Trophoblast cell (in vitro differentiated cells and primary cell): Measurements from ENCODE around the gene CSRP1.

Experiments used
- DNase-seq, 2 donors: peaks; one replicate each; pipeline ENCODE4 v3.0.0-alpha.2; 2016
- H2AFZ ChIP-seq: 2 replicates; pipeline ENCODE4 v1.6.1; 2013; ENCODE audit warnings: low read length, moderate library complexity, mild to moderate bottlenecking; ENCODE audit not compliant: insufficient read depth, poor library complexity
- H2AK5ac ChIP-seq: 2 replicates; pipeline ENCODE4 v1.6.1; 2013; ENCODE audit warnings: mild to moderate bottlenecking, low read length
- H2BK120ac ChIP-seq: 2 replicates; pipeline ENCODE4 v1.6.1; 2013; ENCODE audit warnings: low read length, mild to moderate bottlenecking, moderate library complexity; ENCODE audit not compliant: insufficient read depth, poor library complexity
- H2BK12ac ChIP-seq: 2 replicates; pipeline ENCODE4 v1.6.1; 2013; ENCODE audit warnings: mild to moderate bottlenecking, low read length, moderate library complexity
- H2BK5ac ChIP-seq: 2 replicates; pipeline ENCODE4 v1.6.1; 2013; ENCODE audit warnings: low read length, low read depth, moderate library complexity, mild to moderate bottlenecking; ENCODE audit not compliant: poor library complexity
- H3K14ac ChIP-seq: 2 replicates; pipeline ENCODE4 v1.6.1; 2013; ENCODE audit warnings: mild to moderate bottlenecking, low read length
- H3K18ac ChIP-seq: 2 replicates; pipeline ENCODE4 v1.6.1; 2013; ENCODE audit warnings: mild to moderate bottlenecking, low read length
- H3K23ac ChIP-seq: 2 replicates; pipeline ENCODE4 v1.6.1; 2013; ENCODE audit warnings: low read length
- H3K27ac ChIP-seq: 2 replicates; pipeline ENCODE4 v1.5.1; 2013; ENCODE audit warnings: low read depth, mild to moderate bottlenecking, inconsistent platforms, low read length, moderate library complexity
- H3K27me3 ChIP-seq: 2 replicates; pipeline ENCODE4 v1.6.1; 2013; ENCODE audit warnings: inconsistent platforms, mild to moderate bottlenecking, low read length, moderate library complexity; ENCODE audit not compliant: insufficient read depth
- H3K36me3 ChIP-seq, 2 experiments: 1 replicate in 1 of 2; 2 replicates in 1 of 2; pipeline ENCODE4 v1.6.1; 2013; ENCODE audit warnings: low read length in 2 of 2, mild to moderate bottlenecking in 2 of 2, moderate library complexity in 1 of 2; ENCODE audit not compliant: insufficient read depth in 2 of 2, control insufficient read depth in 1 of 2
- H3K4ac ChIP-seq: 2 replicates; pipeline ENCODE4 v1.6.1; 2013; ENCODE audit warnings: low read depth, mild to moderate bottlenecking, low read length, moderate library complexity
- H3K4me1 ChIP-seq, 2 experiments: 1 replicate in 1 of 2; 2 replicates in 1 of 2; pipeline ENCODE4 v1.6.1; 2013; ENCODE audit warnings: low read length in 2 of 2, mild to moderate bottlenecking in 2 of 2, moderate library complexity in 1 of 2; ENCODE audit not compliant: insufficient read depth in 2 of 2, control insufficient read depth in 1 of 2
- H3K4me2 ChIP-seq: 2 replicates; pipeline ENCODE4 v1.6.1; 2013; ENCODE audit warnings: inconsistent platforms, mild to moderate bottlenecking, low read length, moderate library complexity
- H3K4me3 ChIP-seq: 2 replicates; pipeline ENCODE4 v1.5.1; 2013; ENCODE audit warnings: mild to moderate bottlenecking, low read depth, low read length, inconsistent platforms
- H3K79me1 ChIP-seq: one replicate; pipeline ENCODE4 v1.6.1; 2013; ENCODE audit warnings: low read length
- H3K79me2 ChIP-seq: 2 replicates; pipeline ENCODE4 v1.6.1; 2013; ENCODE audit warnings: low read length, mild to moderate bottlenecking; ENCODE audit not compliant: control insufficient read depth, insufficient read depth, poor library complexity
- H3K9ac ChIP-seq: 2 replicates; pipeline ENCODE4 v1.6.1; 2013; ENCODE audit warnings: mild to moderate bottlenecking, low read length
- H3K9me3 ChIP-seq: 2 replicates; pipeline ENCODE4 v1.6.1; 2013; ENCODE audit warnings: low read depth, mild to moderate bottlenecking, control low read depth, inconsistent platforms, low read length; ENCODE audit not compliant: insufficient read depth
- H4K12ac ChIP-seq: 2 replicates; pipeline ENCODE4 v1.6.1; 2013; ENCODE audit warnings: low read depth, mild to moderate bottlenecking, low read length, moderate library complexity
- H4K8ac ChIP-seq: 2 replicates; pipeline ENCODE4 v1.6.1; 2013; ENCODE audit warnings: low read depth, mild to moderate bottlenecking, low read length, moderate library complexity
- H4K91ac ChIP-seq: one replicate; pipeline ENCODE4 v1.6.1; 2013; ENCODE audit warnings: low read depth, mild to moderate bottlenecking, low read length, moderate library complexity
- WGBS: extraction: QIAGEN DNeasy Blood & Tissue Kit; methylation state at CpG from one replicate; pipeline ENCODE4 v1.1.7; 2013; ENCODE audit warnings: missing lambda C conversion rate; ENCODE audit not compliant: insufficient read length, insufficient coverage; ENCODE audit errors: extremely low coverage; 5-methylcytosine and 5-hydroxymethylcytosine counted together

CSRP1 gene

DNA sequence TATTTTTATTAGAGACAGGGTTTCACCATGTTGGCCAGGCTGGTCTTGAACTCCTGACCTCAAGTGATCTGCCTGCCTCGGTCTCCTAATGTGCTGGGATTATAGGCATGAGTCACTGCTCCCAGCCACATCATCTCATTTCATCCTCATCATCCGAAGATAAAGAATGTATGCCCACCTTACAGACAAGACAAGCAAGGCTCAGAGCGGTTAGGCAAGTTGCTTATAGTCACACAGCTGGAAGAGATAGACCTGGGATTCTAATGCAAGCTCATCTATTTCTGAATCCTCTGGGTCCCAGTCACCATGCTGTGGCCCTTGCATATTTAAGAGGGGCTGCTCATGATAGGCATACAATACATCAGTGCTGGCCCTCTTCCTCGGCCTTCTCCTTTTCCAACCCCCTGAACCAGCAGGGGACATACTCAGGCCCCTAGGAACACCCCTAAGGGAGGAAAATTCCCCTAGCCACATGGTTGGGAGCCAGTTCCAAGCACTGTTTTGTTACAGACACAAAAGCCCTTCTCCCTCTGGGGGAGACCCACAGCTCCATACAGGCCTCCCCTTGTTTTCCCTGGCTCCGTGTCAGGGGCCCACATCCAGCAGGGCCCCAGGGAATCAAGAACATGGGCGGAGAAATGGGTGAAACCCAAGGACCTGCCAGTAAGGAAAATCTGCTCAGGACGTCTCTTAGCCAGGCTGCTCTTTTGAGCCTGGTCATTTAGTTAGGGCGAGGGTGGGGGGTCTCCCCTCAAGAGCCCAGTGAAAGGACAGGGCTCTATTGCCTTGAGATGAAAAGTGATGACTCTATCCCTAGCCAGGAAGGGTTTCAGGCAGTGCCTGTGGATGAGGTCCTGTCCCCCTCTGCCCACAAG is 6.9 kb downstream of the CSRP1 start:
- H2BK12ac ChIP-seq, result peak overlapping the region; percentile 47
- peak overlapping the region; percentile 21 for H3K18ac ChIP-seq
- peaks cover 2% of the 10 kb centered on the region for H3K9me3 ChIP-seq
- peaks cover 43 to 47% of the 10 kb centered on the region in 2 experiments for H3K4me1 ChIP-seq
- peak overlapping the region; percentile 21 for H2AK5ac ChIP-seq
- WGBS, result no CpG with 5 or more reads among the region's 8 CpGs
- peak overlapping the region; percentile 59 for H4K8ac ChIP-seq
- peak overlapping the region; percentile 55 for H2BK120ac ChIP-seq
- peak overlapping the region; percentile 88 for H4K91ac ChIP-seq
- no peak overlapping the region for H4K12ac ChIP-seq
- H3K14ac ChIP-seq, result peak overlapping the region; percentile 45
- peaks cover 29 to 40% of the 10 kb centered on the region in 2 experiments for H3K36me3 ChIP-seq
- no peak overlapping the region for H3K9ac ChIP-seq
- H3K4me3 ChIP-seq, result no peak overlapping the region
- DNase-seq, result no peak
- peak overlapping the region; percentile 0 for H3K4me2 ChIP-seq
- H3K27ac ChIP-seq, result peak overlapping the region; percentile 11
- peak overlapping the region; percentile 35 for H3K4ac ChIP-seq
- peaks cover 51% of the 10 kb centered on the region for H3K79me1 ChIP-seq
- H2BK5ac ChIP-seq, result peak overlapping the region; percentile 39
- peak overlapping the region; percentile 6 for H2AFZ ChIP-seq
- H3K27me3 ChIP-seq, result no peaks in the 10 kb centered on the region
- H3K23ac ChIP-seq, result no peak overlapping the region
- H3K79me2 ChIP-seq, result peaks cover 36% of the 10 kb centered on the region

DNA sequence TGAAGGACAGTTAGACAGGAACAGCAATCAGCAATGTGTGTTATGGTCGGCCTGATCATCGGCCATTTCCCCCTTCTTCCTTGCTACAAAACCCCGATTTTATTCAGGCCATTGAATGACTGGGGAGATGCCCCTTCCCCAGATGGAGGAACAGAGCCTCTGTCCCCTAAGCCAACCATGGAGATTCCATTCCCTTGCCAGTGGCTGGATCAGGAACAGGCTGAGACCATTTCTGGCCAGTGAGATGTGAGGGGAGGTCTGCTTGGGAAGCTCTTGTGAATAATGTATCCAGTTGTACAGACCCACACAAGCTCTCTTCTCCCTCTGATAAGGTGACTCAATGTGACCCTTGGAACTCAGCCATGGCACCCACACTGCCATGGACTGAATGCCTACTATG is 7.7 kb downstream of the CSRP1 start:
- WGBS, result no CpG with 5 or more reads among the region's 3 CpGs
- no peaks in the 10 kb centered on the region for H3K27me3 ChIP-seq
- no peak overlapping the region for H3K9ac ChIP-seq
- peak overlapping the region; percentile 27 for H2AK5ac ChIP-seq
- no peak overlapping the region for H3K27ac ChIP-seq
- H3K9me3 ChIP-seq, result peaks cover 2% of the 10 kb centered on the region
- H2AFZ ChIP-seq, result peak overlapping the region; percentile 26
- no peak overlapping the region for H4K12ac ChIP-seq
- H3K14ac ChIP-seq, result peak overlapping the region; percentile 26
- peaks cover 51% of the 10 kb centered on the region for H3K79me1 ChIP-seq
- peak overlapping the region; percentile 29 for H2BK120ac ChIP-seq
- no peak overlapping the region for H3K4me2 ChIP-seq
- peaks cover 44 to 48% of the 10 kb centered on the region in 2 experiments for H3K4me1 ChIP-seq
- no peak overlapping the region for H4K8ac ChIP-seq
- no peak overlapping the region for H2BK5ac ChIP-seq
- peaks cover 34% of the 10 kb centered on the region for H3K79me2 ChIP-seq
- H4K91ac ChIP-seq, result peak overlapping the region; percentile 57
- H2BK12ac ChIP-seq, result peak overlapping the region; percentile 39
- no peak for DNase-seq
- H3K4me3 ChIP-seq, result no peak overlapping the region
- peaks cover 37 to 47% of the 10 kb centered on the region in 2 experiments for H3K36me3 ChIP-seq
- no peak overlapping the region for H3K23ac ChIP-seq
- H3K18ac ChIP-seq, result peak overlapping the region; percentile 41
- peak overlapping the region; percentile 23 for H3K4ac ChIP-seq

DNA sequence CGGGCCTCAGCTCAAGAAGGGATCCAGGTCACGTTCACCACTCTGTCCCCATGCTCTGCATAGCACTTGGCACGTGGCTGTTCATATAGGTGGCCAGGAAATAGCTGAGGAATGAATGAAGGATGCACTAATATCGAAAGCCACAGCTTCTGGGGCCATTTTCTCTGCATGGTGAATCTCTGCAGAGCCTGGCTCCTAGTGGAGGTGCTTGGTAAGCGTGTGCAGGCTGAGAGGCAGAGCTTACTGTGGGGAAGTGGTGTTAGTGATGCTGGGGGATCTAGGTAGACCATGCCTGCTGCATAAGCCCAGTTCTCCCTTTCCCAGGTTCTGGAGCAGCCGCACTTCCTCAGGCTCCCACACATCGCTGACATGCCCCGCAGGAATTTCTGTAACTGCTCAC is 8.3 kb downstream of the CSRP1 start:
- Histone ChIP-seq H3K9me3 (peaks cover 3% of the 10 kb centered on the region), H3K36me3 (peaks cover 42 to 53% of the 10 kb centered on the region in 2 experiments), H3K4me1 (peaks cover 49 to 53% of the 10 kb centered on the region in 2 experiments), H4K91ac (peak overlapping the region; percentile 57), H3K23ac (no peak overlapping the region), H3K4me3 (no peak overlapping the region), H2BK5ac (no peak overlapping the region), H3K18ac (no peak overlapping the region), H2AK5ac (no peak overlapping the region), H2BK120ac (no peak overlapping the region), H4K8ac (no peak overlapping the region), H3K27me3 (no peaks in the 10 kb centered on the region), H3K27ac (no peak overlapping the region), H3K79me2 (peaks cover 34% of the 10 kb centered on the region), H4K12ac (no peak overlapping the region), H3K4ac (peak overlapping the region; percentile 23), H3K14ac (peak overlapping the region; percentile 9), H3K79me1 (peaks cover 51% of the 10 kb centered on the region), H2BK12ac (no peak overlapping the region), H3K9ac (no peak overlapping the region), H3K4me2 (no peak overlapping the region), H2AFZ (no peak overlapping the region)
- DNase-seq, result no peak
- no CpG with 5 or more reads among the region's 8 CpGs for WGBS

- no peak for DNase-seq
- H3K4me3 ChIP-seq, result no peak overlapping the region
- peak overlapping the region; percentile 29 for H2BK120ac ChIP-seq
- peak overlapping the region; percentile 29 for H4K91ac ChIP-seq
- no peak overlapping the region for H2BK5ac ChIP-seq
- peaks cover 50 to 56% of the 10 kb centered on the region in 2 experiments for H3K4me1 ChIP-seq
- H3K9me3 ChIP-seq, result peaks cover 6% of the 10 kb centered on the region
- no peak overlapping the region for H3K18ac ChIP-seq
- no peak overlapping the region for H3K9ac ChIP-seq
- H3K79me2 ChIP-seq, result peaks cover 34% of the 10 kb centered on the region
- H4K8ac ChIP-seq, result no peak overlapping the region
- no peak overlapping the region for H3K23ac ChIP-seq
- H2AFZ ChIP-seq, result no peak overlapping the region
- peaks cover 46 to 58% of the 10 kb centered on the region in 2 experiments for H3K36me3 ChIP-seq
- H3K27me3 ChIP-seq, result no peaks in the 10 kb centered on the region
- peak overlapping the region; percentile 29 for H2BK12ac ChIP-seq
- no peak overlapping the region for H4K12ac ChIP-seq
- no CpG with 5 or more reads among the region's 16 CpGs for WGBS
- H2AK5ac ChIP-seq, result peak overlapping the region; percentile 42
- H3K14ac ChIP-seq, result peak overlapping the region; percentile 9
- peak overlapping the region; percentile 23 for H3K4ac ChIP-seq
- H3K79me1 ChIP-seq, result peaks cover 50% of the 10 kb centered on the region
- H3K27ac ChIP-seq, result no peak overlapping the region
- no peak overlapping the region for H3K4me2 ChIP-seq
These were observed 8.9 kb downstream of the CSRP1 start for GRCh38 chr1:201497935-201498509.
